Measurements from ENCODE around the gene HS2ST1. TPM values are rescaled to one million over a fixed set of nuclear protein-coding genes. Genes with fewer than 3 reads are reported as not detected.

HS2ST1 gene
- total and polyA plus RNA-seq, 10 of the 15 experiments (the other 5 are each of a cell fraction or from before 2014, with no cell fraction given): 5.4 to 30.8 (median 18.6) TPM

DNA sequence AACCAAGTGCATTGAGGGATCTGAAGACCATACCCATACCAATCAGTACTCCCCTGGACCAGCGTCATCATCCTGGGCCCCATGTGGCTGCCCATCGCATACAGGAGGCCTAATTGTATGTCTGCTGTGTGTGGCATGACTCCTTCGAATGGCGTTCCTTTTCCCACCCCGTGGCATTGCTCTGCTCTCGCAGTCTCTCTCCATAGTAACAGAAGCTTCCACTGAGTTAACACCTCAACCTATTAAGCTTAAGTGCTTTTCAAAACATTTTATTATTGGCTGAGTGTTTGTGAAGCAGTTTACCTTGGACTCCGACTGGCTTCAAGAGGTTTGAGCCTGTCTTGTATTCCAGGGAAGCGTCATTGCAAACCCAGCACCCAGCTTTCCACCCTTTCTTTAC lies 227.1 kb downstream of the HS2ST1 start:
- H3K9me3 ChIP-seq (replicated peaks; ENCODE audit: control insufficient read depth, insufficient read depth, low read length): no peaks in the 10 kb centered on the region; the same call in 2 of the 3 replicates
- no peak overlapping the region for H3K4me3 ChIP-seq
- no TSS peak for BruUV-seq (replicated peaks)
- H3K27ac ChIP-seq (ENCODE audit: control insufficient read depth, insufficient read depth): no peak overlapping the region
- DNase-seq (ENCODE audit: low read depth, low spot score) (no peak), ATAC-seq (no peak), FAIRE-seq (no peak)
- WGBS (ENCODE audit: insufficient coverage, insufficient replicate concordance, low lambda C conversion rate, missing lambda C conversion rate): 37% methylated on average over 8 of the region's 8 CpGs
- H3K4me1 ChIP-seq (ENCODE audit: control insufficient read depth, insufficient read depth, low read length): no peaks in the 10 kb centered on the region
- no peaks in the 10 kb centered on the region; a peak in 1 of 4 replicates for H3K27me3 ChIP-seq (replicated peaks in 1 of 2; ENCODE audit: control insufficient read depth in 2 of 2, insufficient read depth in 2 of 2, low read length in 1 of 2)
- TF ChIP-seq SMAD5 (IDR thresholded peaks at IDR 0.05; ENCODE audit: low read depth) (no peak), HCFC1 (IDR thresholded peaks at IDR 0.05; ENCODE audit: low read length) (no peak), NR2C1 (IDR thresholded peaks at IDR 0.05) (no peak)
- no peaks in the 10 kb centered on the region for H4K20me1 ChIP-seq (ENCODE audit: control insufficient read depth, insufficient read depth)
- RAD21 ChIA-PET (ENCODE audit: unreplicated experiment): interaction anchor here (0.7 kb wide), 1 partner anchor 63 kb away, joined by 3 read pairs; no protein-coding TSS in a partner anchor
- no peak overlapping the region for H3K4me2 ChIP-seq (ENCODE audit: control insufficient read depth, insufficient read depth)
- H3K79me2 ChIP-seq (ENCODE audit: control insufficient read depth, insufficient read depth, low read length): no peaks in the 10 kb centered on the region
- in situ Hi-C loops (cut with MboI) (no loop called here), intact Hi-C loops (cut with micrococcal nuclease; ENCODE audit: unreplicated experiment) (no loop called here)
- CTCF ChIA-PET: interaction anchor here (0.8 to 1.6 kb wide), 2 partner anchors 10 to 139 kb away, joined by 3 read pairs; no protein-coding TSS in a partner anchor
- H3K36me3 ChIP-seq (ENCODE audit: control insufficient read depth in 2 of 2, insufficient read depth in 2 of 2, low read length in 1 of 2): no peaks in the 10 kb centered on the region
- H2AFZ ChIP-seq (ENCODE audit: control insufficient read depth, low read depth, low read length): no peak overlapping the region
- no peak overlapping the region for H3K9ac ChIP-seq (ENCODE audit: control insufficient read depth, insufficient read depth, low read length)
- POLR2A ChIA-PET: no interaction called here
- SMC1A ChIA-PET (ENCODE audit: uncharacterized antibody, unreplicated experiment): no interaction called here

DNA sequence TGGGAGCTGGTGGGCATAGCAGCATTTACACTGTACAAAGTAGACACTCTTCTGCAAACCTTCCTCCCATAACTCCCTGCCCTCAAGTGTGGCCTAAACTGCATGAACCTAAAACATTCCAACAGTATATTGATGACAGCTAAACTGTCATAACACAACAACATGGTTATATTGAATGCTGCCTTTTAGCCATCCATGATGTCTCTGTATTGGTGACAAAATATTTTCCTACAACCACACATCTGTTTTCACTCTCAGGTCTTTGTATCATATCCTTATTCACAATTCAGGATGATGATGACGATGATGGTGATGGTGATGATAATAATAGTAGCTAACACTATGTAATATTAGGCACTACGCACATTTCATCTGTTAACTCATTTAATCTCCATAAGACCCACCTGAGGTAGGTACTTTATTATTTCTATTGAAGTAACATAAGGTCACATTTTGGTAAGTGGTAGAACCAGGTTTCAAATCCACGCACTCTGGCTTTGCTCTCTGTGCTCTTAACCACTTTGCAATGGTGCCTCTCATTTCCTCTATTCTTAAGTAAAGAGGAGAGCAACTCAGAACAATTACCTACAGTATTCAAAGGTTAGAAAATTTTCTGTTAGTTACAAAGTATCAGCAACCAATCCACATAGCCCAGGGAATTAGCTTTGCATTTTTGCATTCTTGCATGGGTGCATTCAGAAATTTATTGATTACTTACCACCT lies 229.1 kb downstream of the HS2ST1 start:
- BruUV-seq (replicated peaks): no TSS peak
- ChIA-PET CTCF (interaction anchor here (1.0 to 1.8 kb wide), 4 partner anchors 10 to 149 kb away, joined by 3 to 8 read pairs (median 3); no protein-coding TSS in a partner anchor), RAD21 (ENCODE audit: unreplicated experiment) (interaction anchor here (1.4 to 1.5 kb wide), 2 partner anchors 9 to 61 kb away, joined by 3 to 5 read pairs; no protein-coding TSS in a partner anchor), POLR2A (no interaction called here), SMC1A (ENCODE audit: uncharacterized antibody, unreplicated experiment) (interaction anchor here (1.2 to 1.5 kb wide), 2 partner anchors 30 to 138 kb away, joined by 3 to 4 read pairs; no protein-coding TSS in a partner anchor)
- no peaks in the 10 kb centered on the region for H3K4me1 ChIP-seq (ENCODE audit: control insufficient read depth, insufficient read depth, low read length)
- in situ Hi-C loops (cut with MboI) (no loop called here), intact Hi-C loops (cut with micrococcal nuclease; ENCODE audit: unreplicated experiment) (no loop called here)
- TF ChIP-seq SPI1 (IDR thresholded peaks at IDR 0.05; ENCODE audit: borderline replicate concordance, insufficient read depth, low read depth, low read length): peak; percentile 49; the same call in 1 of the 2 replicates
- no peak for TF ChIP-seq RELA (IDR thresholded peaks at IDR 0.05; ENCODE audit: borderline replicate concordance, partially characterized antibody)
- TF ChIP-seq, protein P1, sequence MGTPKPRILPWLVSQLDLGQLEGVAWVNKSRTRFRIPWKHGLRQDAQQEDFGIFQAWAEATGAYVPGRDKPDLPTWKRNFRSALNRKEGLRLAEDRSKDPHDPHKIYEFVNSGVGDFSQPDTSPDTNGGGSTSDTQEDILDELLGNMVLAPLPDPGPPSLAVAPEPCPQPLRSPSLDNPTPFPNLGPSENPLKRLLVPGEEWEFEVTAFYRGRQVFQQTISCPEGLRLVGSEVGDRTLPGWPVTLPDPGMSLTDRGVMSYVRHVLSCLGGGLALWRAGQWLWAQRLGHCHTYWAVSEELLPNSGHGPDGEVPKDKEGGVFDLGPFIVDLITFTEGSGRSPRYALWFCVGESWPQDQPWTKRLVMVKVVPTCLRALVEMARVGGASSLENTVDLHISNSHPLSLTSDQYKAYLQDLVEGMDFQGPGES (IDR thresholded peaks at IDR 0.05): no peak
- FAIRE-seq (no peak), ATAC-seq (peak; percentile 61), DNase-seq (ENCODE audit: low read depth, low spot score) (no peak)
- H3K79me2 ChIP-seq (ENCODE audit: control insufficient read depth, insufficient read depth, low read length): no peaks in the 10 kb centered on the region
- 77% methylated on average over 3 of the region's 3 CpGs for WGBS (ENCODE audit: insufficient coverage, insufficient replicate concordance, low lambda C conversion rate, missing lambda C conversion rate)
- no peak overlapping the region for H3K27ac ChIP-seq (ENCODE audit: control insufficient read depth, insufficient read depth)
- no peaks in the 10 kb centered on the region; a peak in 1 of 4 replicates for H3K27me3 ChIP-seq (replicated peaks in 1 of 2; ENCODE audit: control insufficient read depth in 2 of 2, insufficient read depth in 2 of 2, low read length in 1 of 2)
- H3K36me3 ChIP-seq (ENCODE audit: control insufficient read depth in 2 of 2, insufficient read depth in 2 of 2, low read length in 1 of 2): no peaks in the 10 kb centered on the region
- no peaks in the 10 kb centered on the region for H4K20me1 ChIP-seq (ENCODE audit: control insufficient read depth, insufficient read depth)
- no peaks in the 10 kb centered on the region; the same call in 2 of the 3 replicates for H3K9me3 ChIP-seq (replicated peaks; ENCODE audit: control insufficient read depth, insufficient read depth, low read length)
- no peak overlapping the region for H2AFZ ChIP-seq (ENCODE audit: control insufficient read depth, low read depth, low read length)
- no peak overlapping the region for H3K4me3 ChIP-seq
- no peak overlapping the region for H3K9ac ChIP-seq (ENCODE audit: control insufficient read depth, insufficient read depth, low read length)
- no peak overlapping the region for H3K4me2 ChIP-seq (ENCODE audit: control insufficient read depth, insufficient read depth)
